GM18507 (cell line): ENCODE measurements around the gene KIF13A.
"Not testable (repeated sequence)": the region's sequence is repeated elsewhere in the genome, so short reads cannot be mapped to it uniquely, and the experiment has no call there.

ENCODE experiments used
- DNase-seq: peaks from one replicate; pipeline ENCODE4 v3.0.0; 2011; ENCODE audit warnings: low read depth; ENCODE audit not compliant: insufficient read length; ENCODE audit errors: extremely low spot score
- FAIRE-seq: peaks from 2 replicates; lab custom pipeline; 2011; peaks lifted over from hg19 to GRCh38; lab: Jason Lieb, UNC

KIF13A gene

DNA sequence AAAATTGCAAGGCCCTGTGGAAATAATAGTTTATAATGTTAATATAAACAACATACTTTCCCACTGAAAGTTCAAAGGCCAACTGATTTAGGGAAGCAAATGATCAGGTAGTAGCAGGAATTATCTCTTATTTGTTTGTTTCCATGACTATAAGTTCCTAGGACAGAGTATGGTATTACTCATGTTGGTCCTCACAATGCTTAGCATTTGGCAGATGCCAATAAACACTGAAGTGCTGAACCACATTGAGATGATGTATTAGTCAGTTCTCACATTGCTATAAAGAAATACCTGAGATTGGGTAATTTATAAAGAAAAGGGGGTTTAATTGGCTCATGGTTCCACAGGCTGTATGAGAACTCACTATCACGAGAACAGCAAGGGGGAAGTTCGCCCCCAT lies 151.1 kb downstream of the KIF13A start:
- no peak for DNase-seq

DNA sequence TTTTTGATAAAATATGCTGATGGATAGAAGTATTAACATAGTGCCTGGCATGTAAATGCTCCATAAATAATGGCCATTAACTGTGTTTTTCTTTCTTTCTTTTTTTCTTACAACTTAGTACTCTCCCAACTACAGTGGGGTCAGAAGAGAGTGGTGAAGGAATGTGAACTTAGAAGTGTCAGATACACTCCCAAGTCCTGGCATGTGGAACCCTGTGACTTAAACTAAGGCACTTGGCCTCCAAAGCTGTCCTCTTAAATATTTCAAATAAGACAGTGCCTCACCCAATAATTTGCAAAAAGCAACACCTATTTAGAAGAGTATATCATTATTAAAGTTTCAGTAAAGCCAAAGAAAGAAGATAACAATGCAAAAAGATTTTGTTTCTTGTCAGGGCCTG lies 151.7 kb downstream of the KIF13A start:
- no peak for FAIRE-seq

More for the DNA sequence above, 151.1 kb downstream of the KIF13A start:
- no peak for FAIRE-seq

DNA sequence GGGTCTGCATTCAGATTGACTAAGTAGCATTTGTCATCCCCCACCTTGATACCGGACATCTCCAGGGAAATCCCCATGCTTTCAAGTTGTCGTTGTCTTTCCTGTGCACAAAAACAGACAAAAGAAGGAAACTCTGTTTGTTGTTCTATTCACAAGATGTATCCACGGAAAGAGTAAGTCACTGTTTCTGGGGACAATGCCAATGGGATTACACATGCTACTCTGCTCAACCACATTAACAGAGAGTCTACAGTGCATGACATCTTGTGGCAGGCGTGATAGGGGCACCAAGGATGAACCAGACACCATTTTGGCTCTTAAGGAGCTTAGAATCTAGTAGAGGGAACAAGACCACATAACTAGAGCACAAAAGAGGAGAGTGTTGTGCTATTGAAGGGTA lies 156.3 kb downstream of the KIF13A start:
- DNase-seq (no peak), FAIRE-seq (no peak)

More for the DNA sequence above, 151.7 kb downstream of the KIF13A start:
- no peak for DNase-seq

DNA sequence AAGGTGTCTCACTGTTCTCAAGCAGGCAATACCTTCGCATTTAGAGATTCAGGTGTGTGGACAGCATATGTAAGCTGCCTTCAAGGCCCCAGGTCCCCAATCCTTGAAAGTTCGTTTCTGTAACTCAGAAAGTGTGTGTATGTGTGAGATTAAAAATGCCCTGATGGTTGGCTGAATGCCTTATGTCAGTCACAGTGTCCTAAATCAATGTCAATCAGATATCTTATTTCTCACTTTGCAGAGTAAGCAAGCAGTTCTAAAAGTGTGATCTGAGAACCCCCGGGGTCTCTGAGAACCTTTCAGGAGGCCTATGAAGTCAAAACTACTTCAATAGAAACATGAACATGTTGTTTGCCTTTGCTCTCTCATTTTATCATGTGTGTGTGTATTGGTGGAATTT lies 157.5 kb downstream of the KIF13A start:
- FAIRE-seq (no peak), DNase-seq (no peak)

DNA sequence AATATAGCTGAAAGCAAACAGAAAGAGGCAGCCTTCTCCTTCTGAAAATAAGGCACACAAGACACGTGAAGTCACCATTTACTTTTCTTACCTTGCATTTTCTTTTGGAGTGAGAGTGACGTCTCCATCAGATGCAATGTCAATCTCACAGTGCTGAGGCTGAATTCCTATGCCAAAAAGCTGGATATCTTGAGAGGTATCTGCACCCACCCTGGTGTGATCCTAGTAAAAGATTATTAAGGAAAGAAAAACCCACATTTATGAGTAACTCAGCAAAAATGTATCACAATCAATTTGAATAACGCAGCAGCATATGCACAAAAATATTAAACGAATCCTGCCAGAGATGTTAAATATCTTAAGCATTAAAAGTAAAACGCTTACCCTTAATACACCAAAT lies 159.3 kb downstream of the KIF13A start:
- DNase-seq, result no peak
- FAIRE-seq, result no peak

DNA sequence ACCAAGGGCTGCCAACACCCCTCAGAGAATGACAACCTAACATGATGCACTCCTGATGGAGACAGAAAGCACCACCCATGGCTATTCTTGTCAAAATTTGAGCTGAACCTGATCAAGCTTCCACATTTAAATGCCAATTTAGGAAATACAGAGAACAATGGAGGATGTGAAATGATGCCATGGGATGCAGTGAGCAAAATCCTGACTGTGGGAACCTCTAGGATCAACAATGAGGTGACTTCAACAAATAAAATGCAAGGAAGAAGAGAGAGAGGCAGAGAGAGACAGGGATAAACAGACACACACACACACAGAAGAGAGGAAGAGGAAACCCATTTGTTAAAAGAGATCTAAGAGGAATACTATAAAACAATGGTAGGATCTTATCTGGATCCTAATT lies 161.1 kb downstream of the KIF13A start:
- no peak for FAIRE-seq
- DNase-seq, result no peak

- DNase-seq, result no peak
- no peak for FAIRE-seq
These were observed 167.4 kb downstream of the KIF13A start for GRCh38 chr6:17820055-17820454.

- FAIRE-seq, result no peak
- no peak for DNase-seq
These were observed 169.7 kb downstream of the KIF13A start for GRCh38 chr6:17817763-17818162.

- no peak for DNase-seq
These were observed 170.4 kb downstream of the KIF13A start for GRCh38 chr6:17816921-17817611.

GRCh38 chr6:17813542-17813941 lies 173.9 kb downstream of the KIF13A start:
- DNase-seq, result no peak
- FAIRE-seq, result no peak

More at GRCh38 chr6:17816921-17817611, 170.4 kb downstream of the KIF13A start:
- no peak for FAIRE-seq

DNA sequence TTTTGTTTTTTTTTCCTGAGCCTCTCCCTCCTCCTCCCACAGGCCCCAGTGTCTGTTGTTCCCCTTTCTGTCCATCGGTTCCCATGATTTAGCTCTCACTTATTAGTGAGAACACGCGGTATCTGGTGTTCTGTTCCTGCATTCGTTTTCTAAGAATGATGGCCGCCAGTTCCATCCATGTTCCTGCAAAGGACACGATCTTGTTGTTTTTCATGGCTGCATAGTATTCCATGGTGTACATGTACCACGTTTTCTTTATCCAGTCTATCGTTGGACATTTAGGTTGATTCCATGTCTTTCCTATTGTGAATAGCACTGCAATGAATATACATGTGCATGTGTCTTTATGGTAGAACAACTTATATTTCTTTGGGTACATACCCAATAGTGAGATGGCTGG lies 175.1 kb downstream of the KIF13A start:
- FAIRE-seq, result no peak
- DNase-seq, result no peak

GRCh38 chr6:17808609-17809008 lies 178.8 kb downstream of the KIF13A start:
- FAIRE-seq, result no peak
- no peak for DNase-seq

- FAIRE-seq, DNase-seq: not testable (repeated sequence)
These were observed 180.0 kb downstream of the KIF13A start for GRCh38 chr6:17807431-17807830.

DNA sequence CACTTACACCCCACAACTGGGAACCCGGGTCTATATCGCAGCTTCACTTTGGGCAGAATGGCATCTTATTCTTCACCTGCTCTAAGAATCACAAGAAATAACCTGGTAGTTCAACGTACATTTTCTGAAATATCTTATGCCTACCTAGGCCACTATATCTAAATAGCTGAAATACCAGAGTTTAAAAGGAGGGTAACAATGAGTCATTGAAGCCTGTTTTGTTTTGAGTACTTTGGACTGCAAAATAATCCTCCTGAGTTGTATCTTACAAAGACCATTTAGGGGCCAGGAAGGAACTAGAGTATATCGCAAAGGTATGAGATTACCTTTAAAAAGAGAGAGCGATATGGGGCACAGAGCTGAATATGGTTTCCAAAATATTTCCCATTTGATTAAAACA lies 184.0 kb downstream of the KIF13A start:
- DNase-seq, result no peak
- no peak for FAIRE-seq

DNA sequence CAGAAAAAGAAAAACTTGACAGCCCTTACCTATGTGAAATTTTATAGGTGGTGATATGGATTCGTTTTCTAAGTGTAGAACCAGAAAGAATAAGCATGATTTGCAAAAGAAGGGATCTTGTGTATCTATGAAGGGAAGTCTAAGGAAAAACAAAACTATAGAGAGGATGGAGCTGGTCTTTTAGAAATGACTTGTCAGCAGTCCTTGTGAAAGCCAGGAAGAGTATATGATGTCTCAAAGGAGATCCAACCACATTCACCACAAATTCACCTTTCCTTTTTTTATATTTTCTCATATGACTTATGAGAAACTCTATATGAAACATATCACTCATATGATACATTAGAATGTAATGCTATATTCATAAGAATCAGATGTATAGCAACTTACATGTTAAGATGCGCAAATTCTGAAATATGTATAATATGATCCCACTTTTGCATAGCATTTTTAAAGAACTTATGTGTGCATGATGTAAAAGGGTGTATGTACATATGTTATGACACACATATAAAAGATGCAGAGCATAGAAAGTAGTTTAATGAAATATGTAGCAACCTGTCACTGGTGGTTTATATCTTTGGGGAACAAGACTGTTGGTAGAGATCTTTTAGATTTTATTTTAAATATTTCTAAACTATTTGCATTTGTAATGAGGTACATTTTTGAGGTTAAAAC lies 188.8 kb downstream of the KIF13A start:
- FAIRE-seq (no peak), DNase-seq (no peak)

DNA sequence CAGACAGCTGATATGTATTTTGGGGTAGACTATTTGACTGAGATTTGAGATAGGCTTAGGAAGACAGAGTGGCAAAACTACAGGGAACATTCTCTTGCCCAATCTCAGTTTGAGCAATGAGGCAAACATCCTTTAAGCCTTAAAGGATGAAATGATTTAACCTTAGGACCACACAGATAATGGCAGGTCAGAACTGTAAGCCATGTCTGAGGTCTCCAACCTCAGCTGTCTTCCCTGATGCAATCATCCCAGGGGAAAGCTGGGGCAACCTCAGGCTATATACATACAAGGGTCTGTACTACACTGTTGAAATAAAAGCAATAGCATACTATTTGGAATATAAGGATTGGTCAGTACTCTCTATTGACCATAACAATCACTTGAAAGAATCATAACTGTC lies 196.9 kb downstream of the KIF13A start:
- FAIRE-seq (no peak), DNase-seq (no peak)

GRCh38 chr6:17785094-17785787 lies 202.2 kb downstream of the KIF13A start:
- FAIRE-seq (no peak), DNase-seq (no peak)

DNA sequence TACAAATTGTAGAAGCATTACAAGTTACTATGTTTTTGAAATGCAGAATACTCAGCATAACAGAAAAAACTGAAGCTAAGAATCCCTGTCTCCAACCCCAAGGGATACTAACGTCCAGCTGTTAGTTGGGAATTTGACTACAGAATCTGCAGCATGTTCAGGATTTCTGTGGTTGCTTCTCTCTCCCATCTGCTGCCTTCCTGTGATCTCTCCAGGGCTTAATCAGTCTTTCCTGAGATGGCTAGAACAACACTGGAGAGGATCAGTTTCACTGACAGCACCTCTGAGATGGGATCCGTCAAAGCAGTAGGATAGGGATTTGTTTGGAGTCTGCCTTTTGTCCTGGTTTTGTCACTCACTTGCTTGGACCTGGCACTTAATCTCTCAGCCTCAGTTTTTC lies 207.4 kb downstream of the KIF13A start:
- DNase-seq (no peak), FAIRE-seq (no peak)

- DNase-seq, result no peak
- no peak for FAIRE-seq
These were observed 215.8 kb downstream of the KIF13A start for GRCh38 chr6:17771609-17772008.

DNA sequence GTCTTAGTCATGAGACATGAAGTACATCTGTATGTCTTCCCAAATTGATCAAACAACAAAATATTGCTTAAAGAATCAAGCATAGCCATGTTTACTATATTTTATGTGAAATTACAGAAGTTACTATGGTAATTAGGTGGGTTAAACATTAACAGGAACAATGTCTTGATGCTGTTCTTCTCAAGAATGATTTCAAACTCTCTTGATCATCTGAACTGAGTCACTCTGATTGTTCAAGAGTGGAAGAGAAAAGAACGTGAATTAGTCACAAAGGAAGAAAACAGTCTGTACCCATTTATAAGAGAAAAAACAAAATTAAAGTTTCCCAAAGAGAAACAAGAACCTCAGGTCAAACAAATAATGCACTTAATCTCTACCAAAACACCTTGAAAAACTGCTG lies 218.6 kb downstream of the KIF13A start:
- FAIRE-seq, result no peak
- no peak for DNase-seq

DNA sequence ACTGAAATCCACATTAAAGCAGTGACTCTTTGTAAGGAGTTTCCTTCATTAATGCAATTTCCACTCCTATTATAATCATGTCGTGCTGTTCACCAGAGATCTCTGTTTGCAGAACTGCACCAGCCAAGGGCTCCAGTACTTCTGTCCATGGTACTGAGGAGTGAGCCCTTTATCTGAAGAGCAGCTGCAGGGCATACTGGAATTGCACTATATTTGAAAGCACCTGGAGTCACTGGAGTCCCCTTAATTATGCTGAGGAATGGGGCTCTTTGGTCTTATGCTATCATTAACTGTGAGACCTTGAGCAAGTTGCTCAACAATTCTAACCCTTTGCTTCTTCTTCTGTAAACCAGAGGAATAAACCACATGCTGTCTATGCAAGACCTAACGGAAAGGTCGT lies 219.0 kb downstream of the KIF13A start:
- DNase-seq (no peak), FAIRE-seq (no peak)
